Prostate gland (tissue), 2 donors: Measurements from ENCODE around the gene PFDN5.

Experiments
- CTCF ChIP-seq, 4 experiments: fragments of 200-600 bp in 2 of 4; fragments of 450-650 bp in 2 of 4; sonication (generic) in 2 of 4; IDR thresholded peaks; 1 replicate in 3 of 4; 2 replicates in 1 of 4; pipeline ENCODE4 v1.5.1; 2016 to 2019; ENCODE audit warnings: antibody characterized with exemption in 4 of 4, mild to moderate bottlenecking in 2 of 4, moderate library complexity in 2 of 4
- POLR2A ChIP-seq: fragments of 450-650 bp; IDR thresholded peaks from one replicate; pipeline ENCODE4 v1.6.1; 2016; ENCODE audit warnings: antibody characterized with exemption, mild to moderate bottlenecking
- POLR2AphosphoS5 ChIP-seq: sonication (generic); formaldehyde crosslinking; IDR thresholded peaks from one replicate; pipeline ENCODE4 v1.6.1; 2017; ENCODE audit warnings: antibody characterized with exemption

- TF ChIP-seq CTCF (IDR thresholded peaks at IDR 0.05), result no peak
- no peak for TF ChIP-seq POLR2AphosphoS5
- no peak for TF ChIP-seq POLR2A
Observed at GRCh38 chr12:53254816-53255545, 40.4 kb upstream of the PFDN5 start.
